GM12892 (cell line): Measurements from ENCODE around the gene WDR27.

Source experiments
- POLR2A ChIP-seq: IDR thresholded peaks from 2 replicates; pipeline ENCODE4 v1.6.1; 2011; ENCODE audit warnings: low read depth, low read length, control low read depth
- POLR2AphosphoS5 ChIP-seq: IDR thresholded peaks from 2 replicates; pipeline ENCODE4 v1.6.1; 2011; ENCODE audit warnings: low read depth, low read length, control low read depth
- TAF1 ChIP-seq: IDR thresholded peaks from 2 replicates; pipeline ENCODE4 v1.6.1; 2011; ENCODE audit warnings: low read depth, mild to moderate bottlenecking, control low read depth, low read length, borderline replicate concordance

GRCh38 chr6:169723200-169723909 is 21.5 kb upstream of the WDR27 start:
- TF ChIP-seq POLR2A (no peak), TAF1 (no peak), POLR2AphosphoS5 (no peak)
